ENCODE data around the gene SFXN4. TPM values are rescaled to one million over a fixed set of nuclear protein-coding genes. Genes with fewer than 3 reads are reported as not detected.

SFXN4 gene
- total and polyA plus RNA-seq, 2 of the 13 experiments (the other 11 are each of a cell fraction or from before 2014, with no cell fraction given): 47.7 to 64.9 TPM

DNA sequence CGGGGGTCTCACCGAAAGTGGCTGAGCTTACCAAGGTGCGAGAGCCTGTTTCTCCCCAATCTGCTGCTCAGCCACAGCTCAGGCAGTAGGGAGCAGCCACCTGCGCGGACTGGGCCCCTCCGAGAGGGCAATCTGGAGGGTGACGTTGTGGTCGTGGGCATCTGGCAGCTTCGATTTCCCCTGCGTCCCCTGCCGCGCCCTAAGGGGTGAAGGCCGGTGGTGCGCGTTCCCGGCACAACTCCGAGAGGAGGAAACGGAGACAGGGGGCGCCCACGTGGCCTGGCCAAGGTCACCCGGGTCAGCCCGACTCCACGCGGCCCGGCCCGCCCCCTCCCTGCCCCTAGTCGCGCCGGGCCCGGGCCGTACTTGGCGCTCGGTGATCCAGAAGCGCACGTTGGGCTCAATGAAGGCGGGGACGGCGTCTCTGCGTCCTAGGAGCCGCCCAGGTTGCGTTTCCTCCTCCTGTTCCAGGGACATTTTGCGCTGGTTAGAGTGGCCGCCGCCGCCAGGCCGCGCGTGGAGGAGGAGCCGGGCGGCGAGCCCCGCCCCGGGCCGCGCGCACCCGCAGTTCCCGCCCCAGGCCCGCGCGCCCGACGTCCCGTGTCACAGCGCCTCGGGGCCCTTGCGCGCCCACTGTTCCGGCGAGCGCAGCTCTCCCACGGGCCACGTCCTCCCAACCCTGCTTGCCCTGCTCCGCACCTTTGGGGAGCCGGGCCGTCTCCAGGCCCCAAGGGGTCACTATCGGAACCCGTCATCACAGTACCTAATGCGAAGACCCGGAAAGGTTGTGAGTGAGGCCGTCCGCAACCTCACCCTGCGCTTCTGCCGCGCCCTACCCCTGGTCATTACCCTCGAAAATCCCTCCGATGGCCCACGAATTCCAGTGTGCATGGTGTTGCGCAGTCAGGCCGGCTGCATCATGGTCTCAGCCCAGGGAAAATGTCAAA is at the start of gene SFXN4 (continued):
- TF ChIP-seq ZBTB40 (IDR thresholded peaks at IDR 0.05): no peak
- peak; percentile 80 for TF ChIP-seq ZBTB40 (CRISPR knock-in tag; IDR thresholded peaks at IDR 0.05)
- peak; percentile 3; the same call in 1 of the 2 replicates for TF ChIP-seq FOXP4 (CRISPR knock-in tag; IDR thresholded peaks at IDR 0.05)
- 0 out of 2 replicates have a peak, but pooled peaks have one; percentile 77 for TF ChIP-seq ZNF83 (CRISPR knock-in tag; IDR thresholded peaks at IDR 0.05; ENCODE audit: borderline replicate concordance)
- TF ChIP-seq LCORL (IDR thresholded peaks at IDR 0.05): no peak
- no peak for TF ChIP-seq LCORL (CRISPR knock-in tag; IDR thresholded peaks at IDR 0.05)
- TF ChIP-seq ZIK1 (CRISPR knock-in tag; IDR thresholded peaks at IDR 0.05; ENCODE audit: borderline replicate concordance, low read depth): peak; percentile 38
- TF ChIP-seq RCOR2 (CRISPR knock-in tag; IDR thresholded peaks at IDR 0.05): 0 out of 2 replicates have a peak, but pooled peaks have one; percentile 13
- TF ChIP-seq ATF4 (CRISPR knock-in tag; IDR thresholded peaks at IDR 0.05): no peak
- no peak; the same call in none of the 2 replicates for TF ChIP-seq REPIN1 (CRISPR knock-in tag; IDR thresholded peaks at IDR 0.05; ENCODE audit: borderline replicate concordance, low read depth)
- TF ChIP-seq, protein P1, sequence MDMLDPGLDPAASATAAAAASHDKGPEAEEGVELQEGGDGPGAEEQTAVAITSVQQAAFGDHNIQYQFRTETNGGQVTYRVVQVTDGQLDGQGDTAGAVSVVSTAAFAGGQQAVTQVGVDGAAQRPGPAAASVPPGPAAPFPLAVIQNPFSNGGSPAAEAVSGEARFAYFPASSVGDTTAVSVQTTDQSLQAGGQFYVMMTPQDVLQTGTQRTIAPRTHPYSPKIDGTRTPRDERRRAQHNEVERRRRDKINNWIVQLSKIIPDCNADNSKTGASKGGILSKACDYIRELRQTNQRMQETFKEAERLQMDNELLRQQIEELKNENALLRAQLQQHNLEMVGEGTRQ (IDR thresholded peaks at IDR 0.05; ENCODE audit: low read depth, low read length): peak; percentile 49
- TF ChIP-seq, protein P1 (CRISPR knock-in tag; IDR thresholded peaks at IDR 0.05; ENCODE audit: borderline replicate concordance): peak; percentile 84; the same call in 1 of the 2 replicates
- peak; percentile 3; the same call in 1 of the 2 replicates for TF ChIP-seq ZNF224 (CRISPR knock-in tag; IDR thresholded peaks at IDR 0.05)
